Ishikawa (cell line): ENCODE measurements around the gene NHLRC4.

ENCODE experiments used
- TF ChIP-seq, protein P1 (sequence below): IDR thresholded peaks from 2 replicates; pipeline ENCODE4 v1.6.1; 2012; ENCODE audit warnings: low read depth, mild to moderate bottlenecking
- TF ChIP-seq, protein P2 (sequence below): IDR thresholded peaks from 2 replicates; pipeline ENCODE4 v1.6.1; 2012

DNA sequence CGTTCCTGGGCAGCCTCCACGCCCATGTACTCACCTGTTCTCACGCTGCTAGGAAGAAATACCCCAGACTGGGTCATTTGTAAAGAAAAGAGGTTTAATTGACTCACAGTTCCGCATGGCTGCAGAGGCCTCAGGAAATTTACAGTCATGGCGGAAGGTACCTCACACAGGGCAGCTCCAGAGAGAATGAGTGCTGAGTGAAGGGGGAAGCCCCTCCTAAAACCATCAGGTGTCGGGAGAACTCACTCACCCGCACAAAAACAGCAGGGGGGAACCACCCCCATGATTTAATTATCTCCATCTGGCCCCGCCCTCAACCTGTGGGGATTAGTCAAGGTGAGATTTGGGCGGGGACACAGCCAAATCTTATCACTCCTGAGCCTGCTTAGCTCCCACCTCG, 41.2 kb downstream of the NHLRC4 start:
- TF ChIP-seq, protein P1, sequence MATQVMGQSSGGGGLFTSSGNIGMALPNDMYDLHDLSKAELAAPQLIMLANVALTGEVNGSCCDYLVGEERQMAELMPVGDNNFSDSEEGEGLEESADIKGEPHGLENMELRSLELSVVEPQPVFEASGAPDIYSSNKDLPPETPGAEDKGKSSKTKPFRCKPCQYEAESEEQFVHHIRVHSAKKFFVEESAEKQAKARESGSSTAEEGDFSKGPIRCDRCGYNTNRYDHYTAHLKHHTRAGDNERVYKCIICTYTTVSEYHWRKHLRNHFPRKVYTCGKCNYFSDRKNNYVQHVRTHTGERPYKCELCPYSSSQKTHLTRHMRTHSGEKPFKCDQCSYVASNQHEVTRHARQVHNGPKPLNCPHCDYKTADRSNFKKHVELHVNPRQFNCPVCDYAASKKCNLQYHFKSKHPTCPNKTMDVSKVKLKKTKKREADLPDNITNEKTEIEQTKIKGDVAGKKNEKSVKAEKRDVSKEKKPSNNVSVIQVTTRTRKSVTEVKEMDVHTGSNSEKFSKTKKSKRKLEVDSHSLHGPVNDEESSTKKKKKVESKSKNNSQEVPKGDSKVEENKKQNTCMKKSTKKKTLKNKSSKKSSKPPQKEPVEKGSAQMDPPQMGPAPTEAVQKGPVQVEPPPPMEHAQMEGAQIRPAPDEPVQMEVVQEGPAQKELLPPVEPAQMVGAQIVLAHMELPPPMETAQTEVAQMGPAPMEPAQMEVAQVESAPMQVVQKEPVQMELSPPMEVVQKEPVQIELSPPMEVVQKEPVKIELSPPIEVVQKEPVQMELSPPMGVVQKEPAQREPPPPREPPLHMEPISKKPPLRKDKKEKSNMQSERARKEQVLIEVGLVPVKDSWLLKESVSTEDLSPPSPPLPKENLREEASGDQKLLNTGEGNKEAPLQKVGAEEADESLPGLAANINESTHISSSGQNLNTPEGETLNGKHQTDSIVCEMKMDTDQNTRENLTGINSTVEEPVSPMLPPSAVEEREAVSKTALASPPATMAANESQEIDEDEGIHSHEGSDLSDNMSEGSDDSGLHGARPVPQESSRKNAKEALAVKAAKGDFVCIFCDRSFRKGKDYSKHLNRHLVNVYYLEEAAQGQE = no peak
- TF ChIP-seq, protein P2, sequence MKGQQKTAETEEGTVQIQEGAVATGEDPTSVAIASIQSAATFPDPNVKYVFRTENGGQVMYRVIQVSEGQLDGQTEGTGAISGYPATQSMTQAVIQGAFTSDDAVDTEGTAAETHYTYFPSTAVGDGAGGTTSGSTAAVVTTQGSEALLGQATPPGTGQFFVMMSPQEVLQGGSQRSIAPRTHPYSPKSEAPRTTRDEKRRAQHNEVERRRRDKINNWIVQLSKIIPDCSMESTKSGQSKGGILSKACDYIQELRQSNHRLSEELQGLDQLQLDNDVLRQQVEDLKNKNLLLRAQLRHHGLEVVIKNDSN = no peak
